ENCODE data around the gene TAS2R60. TPM values are rescaled to one million over a fixed set of nuclear protein-coding genes. Genes with fewer than 3 reads are reported as not detected.
"Not testable (repeated sequence)": the region's sequence is repeated elsewhere in the genome, so short reads cannot be mapped to it uniquely, and the experiment has no call there.

Gene TAS2R60
- total RNA-seq, 1 donor from 2014 or later: not detected

- Histone ChIP-seq H3K4me1 (peaks cover 0 to 11% of the 10 kb centered on the region in 2 donors), H3K9me3 (no peaks in the 10 kb centered on the region), H3K27ac (no peak overlapping the region), H3K36me3 (no peaks in the 10 kb centered on the region), H3K27me3 (no peaks in the 10 kb centered on the region), H3K4me3 (no peak overlapping the region)
- TF ChIP-seq CTCF (IDR thresholded peaks at IDR 0.05): no peak
- DNase-seq (ENCODE audit: low spot score in 2 of 2): no peak
- intact Hi-C loops (cut with DNase I): loop anchor here (10.0 kb wide), 1 partner anchor 1435 kb away; the partner anchor contains the start of gene TPK1
These were observed 43.6 kb upstream of the TAS2R60 start for GRCh38 chr7:143399642-143400041.

DNA sequence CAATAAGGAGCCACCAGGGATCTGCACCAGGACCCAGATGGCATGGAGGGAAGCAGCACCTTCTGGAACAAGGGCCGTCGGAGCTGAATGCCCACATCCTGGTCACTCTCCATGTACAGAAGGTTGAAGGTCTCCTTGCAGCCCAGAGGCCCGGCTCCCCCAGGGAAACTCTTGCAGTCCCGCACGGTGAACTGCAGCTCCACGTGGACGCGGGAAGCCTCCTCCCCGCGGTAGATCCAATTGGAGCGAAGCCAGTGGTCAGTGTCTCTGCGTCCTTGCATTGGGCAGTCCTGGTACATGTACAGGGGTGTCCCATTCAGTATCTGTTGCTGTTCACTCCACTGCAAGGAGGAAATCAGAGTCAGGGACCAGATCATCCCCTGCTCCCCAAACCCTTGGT, 42.0 kb upstream of the TAS2R60 start:
- H3K27ac ChIP-seq: no peak overlapping the region
- H3K36me3 ChIP-seq: no peaks in the 10 kb centered on the region
- peak in 1 of 2 donors; percentile 60 for DNase-seq (ENCODE audit: low spot score in 2 of 2)
- H3K4me3 ChIP-seq: no peak overlapping the region
- intact Hi-C loops (cut with DNase I): no loop called here
- H3K4me1 ChIP-seq: peaks cover 0 to under 1% of the 10 kb centered on the region in 2 donors
- no peaks in the 10 kb centered on the region for H3K9me3 ChIP-seq
- no peaks in the 10 kb centered on the region for H3K27me3 ChIP-seq
- TF ChIP-seq CTCF (IDR thresholded peaks at IDR 0.05): no peak

GRCh38 chr7:143402233-143402632, 41.0 kb upstream of the TAS2R60 start:
- H3K4me3 ChIP-seq; H3K36me3 ChIP-seq; intact Hi-C loops (cut with DNase I); H3K27ac ChIP-seq; H3K4me1 ChIP-seq; H3K27me3 ChIP-seq; H3K9me3 ChIP-seq: not testable (repeated sequence)
- DNase-seq (ENCODE audit: low spot score in 2 of 2): peak in 1 of 2 donors; percentile 18

DNA sequence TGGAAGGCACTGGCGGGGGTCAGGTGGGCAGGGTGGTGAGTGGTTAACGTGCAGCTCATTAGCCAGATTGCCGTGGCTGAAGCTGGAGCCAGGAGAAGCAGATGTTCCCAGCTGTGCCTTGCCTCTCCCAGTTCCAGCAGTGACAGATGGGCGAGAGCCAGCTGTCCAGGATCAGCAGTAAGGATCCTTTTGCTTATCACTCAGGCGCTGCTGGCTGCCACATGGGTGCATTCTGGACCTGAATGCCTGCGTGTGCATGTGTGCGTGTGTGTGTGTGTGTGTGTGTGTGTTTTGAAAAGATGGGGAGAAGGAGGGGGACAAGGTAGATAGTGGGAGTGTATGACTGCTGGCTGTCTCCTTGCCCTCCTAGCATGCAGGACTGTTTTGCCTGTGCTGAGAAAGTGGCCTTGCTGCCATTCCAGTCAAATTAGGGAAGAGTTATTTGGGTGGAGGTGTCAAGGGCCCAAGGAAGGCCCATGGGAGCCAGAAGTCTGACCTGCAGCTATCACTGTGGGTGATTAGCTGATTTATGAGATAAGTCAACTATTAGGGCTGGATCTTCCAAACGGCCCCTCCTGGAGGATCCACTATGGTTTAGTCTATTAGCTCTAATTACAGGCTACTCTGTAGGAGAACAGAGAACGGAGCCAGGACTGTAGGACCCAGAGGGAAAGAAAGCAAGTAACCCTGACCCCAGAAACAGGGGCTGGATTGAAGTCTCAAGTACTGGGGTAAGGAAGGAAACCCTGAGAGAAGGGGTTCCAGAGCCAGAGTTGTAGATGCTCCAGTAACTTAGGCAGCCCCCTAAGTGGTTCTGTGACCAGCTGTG, 37.9 kb upstream of the TAS2R60 start:
- Histone ChIP-seq H3K9me3 (no peaks in the 10 kb centered on the region), H3K27me3 (no peaks in the 10 kb centered on the region), H3K4me3 (no peak overlapping the region), H3K4me1 (peaks cover 0 to 15% of the 10 kb centered on the region in 2 donors), H3K36me3 (no peaks in the 10 kb centered on the region), H3K27ac (no peak overlapping the region)
- peak in 1 of 2 donors; percentile 44 for DNase-seq (ENCODE audit: low spot score in 2 of 2)
- TF ChIP-seq CTCF (IDR thresholded peaks at IDR 0.05): no peak
- intact Hi-C loops (cut with DNase I): loop anchor here (2.0 kb wide), 1 partner anchor 13 kb away; no protein-coding TSS in a partner anchor

- H3K27me3 ChIP-seq: no peaks in the 10 kb centered on the region
- no peak overlapping the region for H3K27ac ChIP-seq
- DNase-seq (ENCODE audit: low spot score in 2 of 2): peak in 1 of 2 donors; percentile 35
- no peaks in the 10 kb centered on the region for H3K9me3 ChIP-seq
- no peak for TF ChIP-seq CTCF (IDR thresholded peaks at IDR 0.05)
- peaks cover under 1 to 18% of the 10 kb centered on the region in 2 donors for H3K4me1 ChIP-seq
- no peaks in the 10 kb centered on the region for H3K36me3 ChIP-seq
- intact Hi-C loops (cut with DNase I): loop anchor here (2.0 kb wide), 1 partner anchor 13 kb away; no protein-coding TSS in a partner anchor
- H3K4me3 ChIP-seq: no peak overlapping the region
These were observed 37.3 kb upstream of the TAS2R60 start for GRCh38 chr7:143406002-143406357.
